LNCaP clone FGC (cell line): ENCODE measurements around the gene SPATA18.

Source experiments
- DNase-seq: peaks from one replicate; pipeline ENCODE4 v3.0.0-alpha.2; 2011; ENCODE audit warnings: low read depth
- H3K4me3 ChIP-seq: 2 replicates; pipeline ENCODE4 v1.5.1; 2011; ENCODE audit warnings: mild to moderate bottlenecking, low read depth, low read length, control low read depth
- TF ChIP-seq, protein P1 (sequence below): IDR thresholded peaks from 2 replicates; pipeline ENCODE4 v1.5.1; 2012; ENCODE audit warnings: mild to moderate bottlenecking; ENCODE audit not compliant: control insufficient read depth, insufficient read depth; ENCODE audit errors: extremely low read depth

SPATA18 gene

DNA sequence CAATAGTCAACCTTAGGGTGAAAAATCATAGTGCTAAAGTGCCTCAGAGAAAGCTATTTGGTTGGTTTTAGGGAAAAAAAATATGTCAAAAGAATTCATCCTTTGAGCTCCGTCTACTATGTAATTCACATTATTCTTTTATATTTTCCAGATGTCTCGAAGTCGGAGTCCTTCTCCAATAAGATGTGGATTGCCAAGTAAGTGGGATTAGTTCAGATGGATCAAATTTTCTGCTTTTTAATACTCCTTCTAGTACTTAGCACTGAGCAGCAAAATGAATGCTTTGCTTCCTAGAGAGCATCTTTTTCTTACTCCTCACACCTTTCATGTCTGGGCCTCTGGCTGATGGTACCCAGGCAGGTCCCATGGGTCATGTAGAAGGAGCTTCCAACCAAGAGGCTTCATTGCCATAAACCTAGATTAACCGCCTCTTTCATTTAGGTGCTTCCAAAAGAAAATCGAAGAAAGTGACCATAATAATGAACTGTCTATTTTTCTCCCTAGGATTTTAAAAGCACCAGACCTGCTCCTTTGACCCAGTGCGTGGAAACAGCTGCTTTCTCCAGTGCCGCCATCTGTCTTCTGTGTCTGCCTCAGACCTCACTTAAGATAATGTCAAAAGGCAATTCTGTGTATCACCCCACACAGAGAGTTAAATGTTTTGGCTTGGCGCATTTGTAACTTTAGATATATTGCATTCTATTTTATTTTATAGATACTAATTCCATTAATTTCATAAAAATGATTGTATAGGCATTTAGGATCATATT is 43.5 kb downstream of the SPATA18 start:
- no peak for DNase-seq
- no peak overlapping the region for H3K4me3 ChIP-seq
- TF ChIP-seq, protein P1, sequence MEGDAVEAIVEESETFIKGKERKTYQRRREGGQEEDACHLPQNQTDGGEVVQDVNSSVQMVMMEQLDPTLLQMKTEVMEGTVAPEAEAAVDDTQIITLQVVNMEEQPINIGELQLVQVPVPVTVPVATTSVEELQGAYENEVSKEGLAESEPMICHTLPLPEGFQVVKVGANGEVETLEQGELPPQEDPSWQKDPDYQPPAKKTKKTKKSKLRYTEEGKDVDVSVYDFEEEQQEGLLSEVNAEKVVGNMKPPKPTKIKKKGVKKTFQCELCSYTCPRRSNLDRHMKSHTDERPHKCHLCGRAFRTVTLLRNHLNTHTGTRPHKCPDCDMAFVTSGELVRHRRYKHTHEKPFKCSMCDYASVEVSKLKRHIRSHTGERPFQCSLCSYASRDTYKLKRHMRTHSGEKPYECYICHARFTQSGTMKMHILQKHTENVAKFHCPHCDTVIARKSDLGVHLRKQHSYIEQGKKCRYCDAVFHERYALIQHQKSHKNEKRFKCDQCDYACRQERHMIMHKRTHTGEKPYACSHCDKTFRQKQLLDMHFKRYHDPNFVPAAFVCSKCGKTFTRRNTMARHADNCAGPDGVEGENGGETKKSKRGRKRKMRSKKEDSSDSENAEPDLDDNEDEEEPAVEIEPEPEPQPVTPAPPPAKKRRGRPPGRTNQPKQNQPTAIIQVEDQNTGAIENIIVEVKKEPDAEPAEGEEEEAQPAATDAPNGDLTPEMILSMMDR: no peak

DNA sequence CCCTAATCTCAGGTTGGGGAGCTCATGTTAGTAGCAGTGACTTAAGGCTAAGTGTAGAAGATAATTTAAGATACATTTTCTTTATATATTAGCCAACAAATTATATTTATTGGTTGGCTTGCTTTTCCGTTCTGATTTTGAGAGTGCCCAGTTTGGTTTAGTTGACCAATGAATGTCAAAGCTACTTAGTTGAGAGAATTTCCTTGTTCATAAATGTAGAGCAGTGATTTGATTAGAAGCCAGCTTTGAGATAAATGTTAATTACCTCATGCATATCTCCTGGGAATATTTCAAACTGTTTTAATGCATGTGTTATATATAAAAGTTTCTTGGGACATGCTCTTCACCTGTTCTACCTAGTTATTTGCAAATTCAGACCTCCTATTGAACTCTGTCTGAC is 44.3 kb downstream of the SPATA18 start:
- no peak overlapping the region for H3K4me3 ChIP-seq

DNA sequence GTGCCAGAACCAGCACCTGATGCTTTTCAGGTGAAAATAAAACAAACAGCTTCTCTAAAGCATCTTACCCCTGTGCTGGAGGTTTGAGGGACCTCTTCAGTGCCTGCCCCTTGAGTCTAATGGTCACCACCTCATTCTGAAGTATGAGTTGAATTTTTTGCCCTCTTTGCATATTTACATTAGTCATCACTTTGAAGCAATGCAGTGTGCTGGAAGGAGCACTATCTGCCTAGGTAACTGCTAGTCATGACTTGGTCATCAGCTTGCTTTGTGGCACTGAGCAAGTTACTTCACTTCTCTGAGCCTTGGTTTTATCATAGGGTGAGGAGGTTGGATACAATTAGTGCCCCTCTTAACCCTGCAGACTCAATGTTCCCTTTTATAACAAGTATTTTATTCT is 44.9 kb downstream of the SPATA18 start:
- DNase-seq: no peak
- H3K4me3 ChIP-seq: no peak overlapping the region
- TF ChIP-seq, protein P1: no peak

More for the DNA sequence above, 44.3 kb downstream of the SPATA18 start:
- no peak for DNase-seq
- TF ChIP-seq, protein P1: no peak

DNA sequence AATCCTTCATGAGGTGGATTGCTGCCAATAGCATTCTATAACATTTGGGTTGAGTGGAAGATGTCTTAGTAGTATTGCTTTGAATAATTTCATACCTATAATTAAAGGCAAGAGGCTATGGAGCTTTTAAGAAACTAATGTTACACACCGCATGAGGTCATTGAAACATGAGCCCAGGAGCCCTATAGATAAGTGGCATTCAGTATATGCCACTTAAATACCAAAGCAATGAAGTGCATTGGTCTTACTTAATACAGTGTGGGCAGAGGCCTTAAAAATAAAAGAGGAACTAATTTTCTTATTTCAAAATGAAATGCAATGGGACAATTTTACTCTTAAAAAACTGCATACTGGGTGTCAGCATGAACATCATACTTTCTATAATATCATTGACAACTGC is 47.5 kb downstream of the SPATA18 start:
- no peak for DNase-seq
- TF ChIP-seq, protein P1: no peak
- H3K4me3 ChIP-seq: no peak overlapping the region

DNA sequence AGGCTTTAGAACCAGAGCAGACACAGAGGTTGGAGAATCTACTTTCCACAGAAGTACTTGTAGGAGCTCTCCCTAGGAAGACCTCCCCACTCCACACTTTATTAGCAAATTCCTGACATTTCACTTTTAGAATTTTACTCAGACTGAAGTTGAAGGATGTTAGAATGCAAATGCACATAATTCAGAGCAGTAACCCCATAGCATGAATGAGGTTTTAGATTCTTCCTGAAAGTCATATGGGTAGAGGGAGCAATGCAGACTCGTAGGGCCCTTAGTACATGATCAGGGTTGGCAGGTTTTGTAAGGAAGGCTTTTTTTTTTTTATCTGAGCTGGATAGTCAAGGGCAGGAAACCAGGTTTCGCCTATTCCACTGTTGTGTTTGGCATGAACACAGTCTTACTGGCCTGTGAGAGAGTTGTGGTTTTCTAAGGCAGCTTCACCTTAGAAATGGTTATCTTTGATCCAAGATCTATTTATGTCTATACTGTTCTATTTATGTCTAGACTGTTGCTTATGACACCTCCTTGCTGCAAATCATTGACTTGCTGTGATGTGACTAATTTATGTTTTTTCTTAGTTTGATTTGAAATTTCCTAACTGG is 48.9 kb downstream of the SPATA18 start:
- TF ChIP-seq, protein P1: no peak
- DNase-seq: no peak
- H3K4me3 ChIP-seq: no peak overlapping the region

DNA sequence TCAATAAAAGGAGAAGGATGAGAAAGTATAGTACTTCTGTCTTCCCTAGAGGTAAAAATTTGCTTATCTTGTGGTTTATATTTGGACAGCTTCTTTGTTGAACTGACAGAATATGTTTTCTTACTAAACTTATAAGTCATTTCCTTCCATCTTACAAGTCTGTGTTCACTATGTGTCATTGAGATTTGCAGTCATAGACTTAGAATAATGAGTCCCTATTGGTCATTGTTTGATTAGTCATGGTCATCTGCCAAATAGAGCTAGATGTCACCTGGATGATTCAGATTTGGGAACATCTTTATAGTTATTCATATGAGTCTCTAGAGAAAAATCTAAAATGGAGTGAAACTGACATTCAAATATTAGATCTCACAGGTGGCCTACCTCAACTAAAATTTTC is 51.5 kb downstream of the SPATA18 start:
- TF ChIP-seq, protein P1: no peak
- no peak overlapping the region for H3K4me3 ChIP-seq
- DNase-seq: no peak
